Esophagus muscularis mucosa (tissue), 4 donors: ENCODE results near the gene FHL2. TPM values are rescaled to one million over a fixed set of nuclear protein-coding genes. Genes with fewer than 3 reads are reported as not detected.

Source experiments
- DNase-seq: peaks from one replicate; pipeline ENCODE4 v3.0.0-alpha.2; 2017; ENCODE audit errors: extremely low spot score
- H3K27ac ChIP-seq, 4 donors: fragments of 200-600 bp; sonication (generic); replicated peaks in 1 of 4; 1 replicate in 3 of 4; 2 replicates in 1 of 4; pipeline ENCODE4 v1.5.1; 2016 to 2019; ENCODE audit warnings: mild to moderate bottlenecking in 1 of 4
- H3K27me3 ChIP-seq, 4 donors: fragments of 200-600 bp; sonication (generic); one replicate each; pipeline versions ENCODE4 v1.5.1 to v1.6.0; 2016 to 2019
- H3K36me3 ChIP-seq, 4 donors: fragments of 200-600 bp; sonication (generic); one replicate each; pipeline ENCODE4 v1.5.1; 2016 to 2019
- H3K4me1 ChIP-seq, 4 donors: fragments of 200-600 bp; sonication (generic); one replicate each; pipeline ENCODE4 v1.5.1; 2016 to 2019
- H3K4me3 ChIP-seq, 4 donors: fragments of 200-600 bp; sonication (generic); 1 replicate in 2 of 4; 2 replicates in 2 of 4; pipeline ENCODE4 v1.5.1; 2016 to 2019; ENCODE audit warnings: mild to moderate bottlenecking in 4 of 4, moderate library complexity in 1 of 4
- H3K9me3 ChIP-seq, 4 donors: fragments of 200-600 bp; sonication (generic); 1 replicate in 3 of 4; 2 replicates in 1 of 4; pipeline ENCODE4 v1.5.1; 2016 to 2019
- EP300 ChIP-seq: sonication (generic); formaldehyde crosslinking; IDR thresholded peaks from one replicate; pipeline ENCODE4 v1.6.1; 2017; ENCODE audit warnings: antibody characterized with exemption
- POLR2A ChIP-seq: fragments of 450-650 bp; IDR thresholded peaks from one replicate; pipeline ENCODE4 v1.6.1; 2017; ENCODE audit warnings: antibody characterized with exemption, moderate library complexity, mild to moderate bottlenecking, low read depth
- POLR2AphosphoS5 ChIP-seq, 2 donors: sonication (generic); formaldehyde crosslinking; IDR thresholded peaks; one replicate each; pipeline ENCODE4 v1.6.1; 2017; ENCODE audit warnings: antibody characterized with exemption in 2 of 2
- WGBS: methylation state at CpG from one replicate; pipeline ENCODE4 v1.1.5; 2018; 5-methylcytosine and 5-hydroxymethylcytosine counted together
- intact Hi-C: fragments of 100-400 bp; cut with DNase I; formaldehyde crosslinking; loops from one replicate; pipeline ENCODE4 v1.15.1; 2023
- total RNA-seq, 4 donors: library from RNA; depleted of rRNA; stranded (reverse); fragments of >200 nt; gene quantifications; one replicate each; pipeline versions ENCODE4 v1.1.0 to v1.2.1, GENCODE V29; 2016
- TF ChIP-seq, protein P1 (sequence below), 3 experiments: fragments of 200-600 bp in 2 of 3; fragments of 450-650 bp in 1 of 3; sonication (generic) in 2 of 3; IDR thresholded peaks; one replicate each; pipeline ENCODE4 v1.5.1; 2017 to 2019; ENCODE audit warnings: antibody characterized with exemption in 3 of 3, mild to moderate bottlenecking in 2 of 3, moderate library complexity in 1 of 3

Gene FHL2
- total RNA-seq, 4 donors from 2014 or later: 81.8 to 114 (median 87.9) TPM

GRCh38 chr2:105344704-105345345, 54.0 kb downstream of the FHL2 start:
- TF ChIP-seq, protein P1, sequence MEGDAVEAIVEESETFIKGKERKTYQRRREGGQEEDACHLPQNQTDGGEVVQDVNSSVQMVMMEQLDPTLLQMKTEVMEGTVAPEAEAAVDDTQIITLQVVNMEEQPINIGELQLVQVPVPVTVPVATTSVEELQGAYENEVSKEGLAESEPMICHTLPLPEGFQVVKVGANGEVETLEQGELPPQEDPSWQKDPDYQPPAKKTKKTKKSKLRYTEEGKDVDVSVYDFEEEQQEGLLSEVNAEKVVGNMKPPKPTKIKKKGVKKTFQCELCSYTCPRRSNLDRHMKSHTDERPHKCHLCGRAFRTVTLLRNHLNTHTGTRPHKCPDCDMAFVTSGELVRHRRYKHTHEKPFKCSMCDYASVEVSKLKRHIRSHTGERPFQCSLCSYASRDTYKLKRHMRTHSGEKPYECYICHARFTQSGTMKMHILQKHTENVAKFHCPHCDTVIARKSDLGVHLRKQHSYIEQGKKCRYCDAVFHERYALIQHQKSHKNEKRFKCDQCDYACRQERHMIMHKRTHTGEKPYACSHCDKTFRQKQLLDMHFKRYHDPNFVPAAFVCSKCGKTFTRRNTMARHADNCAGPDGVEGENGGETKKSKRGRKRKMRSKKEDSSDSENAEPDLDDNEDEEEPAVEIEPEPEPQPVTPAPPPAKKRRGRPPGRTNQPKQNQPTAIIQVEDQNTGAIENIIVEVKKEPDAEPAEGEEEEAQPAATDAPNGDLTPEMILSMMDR (IDR thresholded peaks at IDR 0.05): peak in 2 of 3 experiments; percentile 12 to 36
- no peak for TF ChIP-seq POLR2A
- no peak for TF ChIP-seq POLR2AphosphoS5 (IDR thresholded peaks at IDR 0.05)
- no peak for TF ChIP-seq EP300
- intact Hi-C loops: no loop called here
- H3K27ac ChIP-seq: no peak overlapping the region
- H3K36me3 ChIP-seq: peaks cover 58 to 98% (median 91%) of the 10 kb centered on the region in 4 donors
- H3K27me3 ChIP-seq: no peaks in the 10 kb centered on the region
- WGBS: 83% methylated on average over 4 of the region's 4 CpGs
- H3K4me3 ChIP-seq: no peak overlapping the region
- DNase-seq: no peak
- H3K9me3 ChIP-seq: no peaks in the 10 kb centered on the region
- peaks cover 0 to 1% (median 0%) of the 10 kb centered on the region in 4 donors for H3K4me1 ChIP-seq

DNA sequence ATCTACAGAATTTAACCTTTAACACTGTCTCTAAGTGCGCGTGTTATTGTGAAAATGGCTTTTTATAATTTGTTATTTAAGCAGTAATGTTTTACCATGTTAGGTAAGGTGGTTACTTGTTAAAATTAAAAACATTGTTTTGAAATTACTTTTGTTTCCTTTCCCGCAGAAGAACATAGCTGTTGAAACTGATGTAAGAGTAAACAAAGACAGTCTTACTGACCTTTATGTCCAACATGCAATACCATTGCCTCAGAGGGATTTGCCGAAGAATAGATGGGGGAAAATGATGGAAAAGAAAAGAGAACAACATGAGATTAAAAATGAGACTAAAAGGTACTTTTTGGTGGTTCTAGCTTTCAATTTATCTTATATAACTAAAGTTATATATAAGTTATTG, 59.4 kb downstream of the FHL2 start:
- H3K27me3 ChIP-seq: no peaks in the 10 kb centered on the region
- H3K4me1 ChIP-seq: peaks cover 20 to 29% (median 26%) of the 10 kb centered on the region in 4 donors
- no peak for DNase-seq
- WGBS: 80% methylated on average over 4 of the region's 4 CpGs
- no peaks in the 10 kb centered on the region for H3K9me3 ChIP-seq
- no peak overlapping the region for H3K4me3 ChIP-seq
- intact Hi-C loops: loop anchor here (10.0 kb wide), 1 partner anchor 855 kb away; the partner anchor contains the start of gene UXS1
- peaks cover 34 to 51% (median 45%) of the 10 kb centered on the region in 4 donors for H3K36me3 ChIP-seq
- TF ChIP-seq POLR2AphosphoS5 (IDR thresholded peaks at IDR 0.05) (no peak), POLR2A (no peak), EP300 (no peak)
- TF ChIP-seq, protein P1 (IDR thresholded peaks at IDR 0.05): no peak
- H3K27ac ChIP-seq: no peak overlapping the region

DNA sequence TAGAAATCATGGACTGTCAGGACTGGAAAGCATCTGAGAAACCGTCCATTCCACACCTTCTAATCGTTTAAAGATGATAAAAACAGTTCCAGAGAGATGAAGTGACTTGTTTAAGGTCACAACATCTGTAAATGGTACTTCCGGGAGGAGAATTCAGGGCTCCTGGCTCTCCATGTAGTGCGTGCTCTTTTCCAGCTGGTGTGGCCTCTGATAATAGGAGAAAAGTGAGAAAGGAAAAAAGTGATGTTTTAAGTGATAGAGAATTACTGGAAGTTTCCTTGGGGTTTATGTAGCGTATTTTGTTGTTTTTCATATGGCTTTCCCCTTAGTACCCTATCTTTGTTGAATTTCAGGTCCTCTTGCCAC, 60.8 kb downstream of the FHL2 start:
- peak overlapping the region; percentile 79 to 93 (median 87) for H3K4me3 ChIP-seq
- 5% methylated on average over 5 of the region's 5 CpGs for WGBS
- DNase-seq: no peak
- TF ChIP-seq POLR2AphosphoS5 (IDR thresholded peaks at IDR 0.05): no peak
- TF ChIP-seq POLR2A: no peak
- intact Hi-C loops: loop anchor here (10.0 kb wide), 1 partner anchor 857 kb away; the partner anchor contains the start of gene UXS1
- peak overlapping the region; percentile 90 to 95 (median 92) for H3K27ac ChIP-seq
- peaks cover 20 to 29% (median 26%) of the 10 kb centered on the region in 4 donors for H3K4me1 ChIP-seq
- H3K27me3 ChIP-seq: no peaks in the 10 kb centered on the region
- no peaks in the 10 kb centered on the region for H3K9me3 ChIP-seq
- peaks cover 28 to 41% (median 33%) of the 10 kb centered on the region in 4 donors for H3K36me3 ChIP-seq

GRCh38 chr2:105337122-105338019, 61.5 kb downstream of the FHL2 start, which contains the start of gene C2orf49:
Gene C2orf49, plus strand, starts transcription at chr2:105337540. Its CDS starts 48 bp downstream, at chr2:105337588.
- no peaks in the 10 kb centered on the region for H3K27me3 ChIP-seq
- TF ChIP-seq POLR2A: no peak
- peak; percentile 77 to 87 for TF ChIP-seq POLR2AphosphoS5 (IDR thresholded peaks at IDR 0.05)
- peak within 1 kb of the TSS; percentile 90 to 95 (median 92) for H3K27ac ChIP-seq
- peak within 1 kb of the TSS; percentile 79 to 93 (median 87) for H3K4me3 ChIP-seq
- H3K9me3 ChIP-seq: no peaks in the 10 kb centered on the region
- H3K4me1 ChIP-seq: peaks cover 20 to 29% (median 26%) of the 10 kb centered on the region in 4 donors
- intact Hi-C loops: loop anchor here (10.0 kb wide), 1 partner anchor 857 kb away; the partner anchor contains the start of gene UXS1
- H3K36me3 ChIP-seq: peaks cover 23 to 35% (median 28%) of the 10 kb centered on the region in 4 donors
- WGBS: 0% methylated on average over 38 of the region's 58 CpGs
- DNase-seq: peak; percentile 97

GRCh38 chr2:105336786-105337121, 62.1 kb downstream of the FHL2 start:
- Histone ChIP-seq H3K36me3 (peaks cover 17 to 29% (median 22%) of the 10 kb centered on the region in 4 donors), H3K4me3 (peak overlapping the region; percentile 79 to 93 (median 87)), H3K27me3 (no peaks in the 10 kb centered on the region), H3K4me1 (peaks cover 20 to 29% (median 26%) of the 10 kb centered on the region in 4 donors), H3K9me3 (no peaks in the 10 kb centered on the region), H3K27ac (peak overlapping the region; percentile 90 to 95 (median 92))
- intact Hi-C loops: loop anchor here (10.0 kb wide), 1 partner anchor 858 kb away; the partner anchor contains the start of gene UXS1
- WGBS: 4% methylated on average over 7 of the region's 7 CpGs
- DNase-seq: no peak
- TF ChIP-seq, protein P1 (IDR thresholded peaks at IDR 0.05): no peak
- TF ChIP-seq POLR2A (no peak), EP300 (no peak), POLR2AphosphoS5 (IDR thresholded peaks at IDR 0.05) (no peak)
